Chondrocyte (in vitro differentiated cells): Measurements from ENCODE around the gene PGPEP1. TPM values are rescaled to one million over a fixed set of nuclear protein-coding genes. Genes with fewer than 3 reads are reported as not detected.
"Not testable (repeated sequence)": the region's sequence is repeated elsewhere in the genome, so short reads cannot be mapped to it uniquely, and the experiment has no call there.

Experiments
- DNase-seq: peaks from one replicate; pipeline ENCODE4 v3.0.0; 2021; ENCODE audit warnings: mixed read lengths, low spot score
- H3K27ac Mint-ChIP-seq: one replicate; pipeline ENCODE4 v1.8.0; 2021; ENCODE audit warnings: mild to moderate bottlenecking, moderate library complexity, mixed read lengths; ENCODE audit not compliant: unreplicated experiment
- H3K27me3 Mint-ChIP-seq: 2 replicates; pipeline ENCODE4 v1.8.0; 2021; ENCODE audit warnings: low read depth, mixed read lengths
- H3K36me3 Mint-ChIP-seq: 2 replicates; pipeline ENCODE4 v1.8.0; 2021; ENCODE audit warnings: low read depth, mixed read lengths
- H3K4me1 Mint-ChIP-seq: 2 replicates; pipeline ENCODE4 v1.8.0; 2021; ENCODE audit warnings: low read depth, mild to moderate bottlenecking, mixed read lengths
- H3K4me3 Mint-ChIP-seq: one replicate; pipeline ENCODE4 v1.8.0; 2021; ENCODE audit warnings: mild to moderate bottlenecking, moderate library complexity, mixed read lengths; ENCODE audit not compliant: unreplicated experiment
- H3K9me3 Mint-ChIP-seq: 2 replicates; pipeline ENCODE4 v1.8.0; 2021; ENCODE audit warnings: low read depth, mixed read lengths
- total RNA-seq: library from RNA; stranded (reverse); gene quantifications from 3 replicates; pipeline ENCODE4 v1.2.1, GENCODE V29; 2021
- TF ChIP-seq, protein P1 (sequence below): fragments of 200-600 bp; sonication (generic); IDR thresholded peaks from 2 replicates; pipeline ENCODE4 v1.5.0; 2021; ENCODE audit warnings: antibody characterized with exemption, mild to moderate bottlenecking, moderate library complexity

The PGPEP1 gene
- total RNA-seq, 1 donor from 2014 or later, result 21.5 TPM

DNA sequence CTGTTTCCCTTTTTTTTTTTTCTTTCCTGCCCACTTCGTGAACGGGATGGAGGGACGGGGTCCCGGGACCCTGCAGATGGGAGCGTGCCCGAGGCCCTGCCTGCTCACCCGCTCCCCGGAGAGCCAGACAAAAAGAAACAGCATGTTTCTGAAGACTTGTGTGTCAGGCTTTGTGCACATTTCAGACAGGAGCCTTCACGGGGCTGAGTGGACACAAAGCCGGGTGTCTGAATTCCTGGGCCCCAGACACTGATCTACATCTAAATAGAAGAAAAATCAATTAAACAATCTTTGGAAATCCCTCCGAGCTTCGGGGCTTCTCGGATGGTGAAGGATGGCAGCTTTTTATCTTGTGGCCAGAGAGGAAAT lies 4.2 kb downstream of the PGPEP1 start:
- Mint-ChIP-seq H3K4me1 (peaks cover 9% of the 10 kb centered on the region), H3K27me3 (no peaks in the 10 kb centered on the region), H3K9me3 (no peaks in the 10 kb centered on the region), H3K36me3 (peaks cover 9% of the 10 kb centered on the region), H3K27ac (no peak overlapping the region), H3K4me3 (no peak overlapping the region)
- no peak for DNase-seq
- TF ChIP-seq, protein P1, sequence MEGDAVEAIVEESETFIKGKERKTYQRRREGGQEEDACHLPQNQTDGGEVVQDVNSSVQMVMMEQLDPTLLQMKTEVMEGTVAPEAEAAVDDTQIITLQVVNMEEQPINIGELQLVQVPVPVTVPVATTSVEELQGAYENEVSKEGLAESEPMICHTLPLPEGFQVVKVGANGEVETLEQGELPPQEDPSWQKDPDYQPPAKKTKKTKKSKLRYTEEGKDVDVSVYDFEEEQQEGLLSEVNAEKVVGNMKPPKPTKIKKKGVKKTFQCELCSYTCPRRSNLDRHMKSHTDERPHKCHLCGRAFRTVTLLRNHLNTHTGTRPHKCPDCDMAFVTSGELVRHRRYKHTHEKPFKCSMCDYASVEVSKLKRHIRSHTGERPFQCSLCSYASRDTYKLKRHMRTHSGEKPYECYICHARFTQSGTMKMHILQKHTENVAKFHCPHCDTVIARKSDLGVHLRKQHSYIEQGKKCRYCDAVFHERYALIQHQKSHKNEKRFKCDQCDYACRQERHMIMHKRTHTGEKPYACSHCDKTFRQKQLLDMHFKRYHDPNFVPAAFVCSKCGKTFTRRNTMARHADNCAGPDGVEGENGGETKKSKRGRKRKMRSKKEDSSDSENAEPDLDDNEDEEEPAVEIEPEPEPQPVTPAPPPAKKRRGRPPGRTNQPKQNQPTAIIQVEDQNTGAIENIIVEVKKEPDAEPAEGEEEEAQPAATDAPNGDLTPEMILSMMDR, result no peak

GRCh38 chr19:18345296-18345695 lies 4.9 kb downstream of the PGPEP1 start:
- TF ChIP-seq, protein P1, result no peak
- DNase-seq, result no peak
- Mint-ChIP-seq H3K27ac (no peak overlapping the region), H3K4me3 (no peak overlapping the region), H3K36me3 (peaks cover 9% of the 10 kb centered on the region), H3K4me1 (peaks cover 6% of the 10 kb centered on the region), H3K27me3 (no peaks in the 10 kb centered on the region), H3K9me3 (no peaks in the 10 kb centered on the region)

DNA sequence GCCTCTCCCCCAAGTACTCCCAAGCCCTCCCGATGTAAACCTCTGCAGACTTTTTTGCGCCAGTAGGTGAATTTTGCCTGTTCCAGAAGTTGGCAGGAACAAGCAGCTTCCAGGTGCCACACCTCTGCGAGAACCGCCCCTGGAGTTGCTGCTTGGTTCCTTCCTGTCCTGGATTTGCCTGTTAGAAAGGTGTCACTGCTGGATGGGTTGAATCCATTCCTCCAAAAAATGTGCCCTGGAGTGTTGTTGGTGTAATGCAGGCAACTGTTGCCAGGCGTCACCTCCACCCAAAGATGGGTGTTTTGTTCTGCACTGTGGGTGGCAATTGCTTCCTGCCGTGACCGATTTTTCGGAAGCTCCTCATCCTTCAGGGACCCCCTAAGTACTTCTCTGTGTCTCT lies 5.7 kb downstream of the PGPEP1 start:
- Mint-ChIP-seq H3K27me3 (no peaks in the 10 kb centered on the region), H3K4me3 (no peak overlapping the region), H3K4me1 (peaks cover 6% of the 10 kb centered on the region), H3K36me3 (peaks cover 9% of the 10 kb centered on the region), H3K27ac (no peak overlapping the region), H3K9me3 (no peaks in the 10 kb centered on the region)
- TF ChIP-seq, protein P1, result no peak
- DNase-seq, result no peak

GRCh38 chr19:18348171-18348570 lies 7.8 kb downstream of the PGPEP1 start:
- no peaks in the 10 kb centered on the region for H3K9me3 Mint-ChIP-seq
- no peak for DNase-seq
- H3K4me1 Mint-ChIP-seq, result no peaks in the 10 kb centered on the region
- TF ChIP-seq, protein P1, result no peak
- no peak overlapping the region for H3K4me3 Mint-ChIP-seq
- no peak overlapping the region for H3K27ac Mint-ChIP-seq
- no peaks in the 10 kb centered on the region for H3K27me3 Mint-ChIP-seq
- peaks cover 8% of the 10 kb centered on the region for H3K36me3 Mint-ChIP-seq

GRCh38 chr19:18348818-18349339 lies 8.5 kb downstream of the PGPEP1 start:
- not testable (repeated sequence) for H3K27ac Mint-ChIP-seq, H3K4me1 Mint-ChIP-seq, DNase-seq, H3K4me3 Mint-ChIP-seq, H3K27me3 Mint-ChIP-seq, H3K36me3 Mint-ChIP-seq, H3K9me3 Mint-ChIP-seq

DNA sequence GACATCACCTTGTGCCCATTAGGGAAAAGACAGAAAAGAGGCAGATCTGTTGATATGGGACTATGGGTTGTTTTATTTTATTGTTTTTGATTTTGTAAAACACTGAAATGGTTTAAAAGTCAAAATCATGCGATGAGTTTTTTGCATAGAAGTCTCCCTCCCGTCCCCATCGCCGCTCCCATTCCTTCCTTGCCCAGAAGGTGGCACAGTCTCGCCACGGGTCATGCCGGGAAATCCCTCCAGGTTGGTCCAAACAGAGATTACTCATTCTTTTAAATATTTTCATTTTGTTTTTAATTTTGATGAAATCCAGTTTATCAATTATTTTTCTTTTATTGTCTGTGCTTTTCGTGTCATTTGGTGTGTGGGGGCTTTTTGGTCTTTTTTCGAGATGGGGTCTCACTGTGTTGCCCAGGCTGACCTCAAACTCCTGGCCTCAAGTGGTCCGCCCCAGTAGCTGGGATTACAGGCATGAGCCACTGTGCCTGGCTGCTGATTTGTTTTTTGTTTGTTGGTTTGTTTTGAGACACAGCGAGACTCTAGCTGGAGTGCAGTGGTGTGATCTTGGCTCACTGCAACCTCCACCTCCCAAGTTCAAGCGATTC lies 9.2 kb downstream of the PGPEP1 start:
- no peak overlapping the region for H3K4me3 Mint-ChIP-seq
- H3K9me3 Mint-ChIP-seq, result no peaks in the 10 kb centered on the region
- H3K36me3 Mint-ChIP-seq, result peaks cover 9% of the 10 kb centered on the region
- TF ChIP-seq, protein P1, result peak; percentile 92
- no peaks in the 10 kb centered on the region for H3K4me1 Mint-ChIP-seq
- no peaks in the 10 kb centered on the region for H3K27me3 Mint-ChIP-seq
- no peak for DNase-seq
- peak overlapping the region; percentile 4 for H3K27ac Mint-ChIP-seq
